HL-60 (cell line): Measurements from ENCODE around the gene AKAP7.

ENCODE experiments used
- CTCF ChIP-seq: IDR thresholded peaks from one replicate; pipeline ENCODE4 v1.5.1; 2011; ENCODE audit warnings: low read length, control low read depth, inconsistent platforms; ENCODE audit not compliant: insufficient read depth
- POLR2AphosphoS5 ChIP-seq: IDR thresholded peaks from 2 replicates; pipeline ENCODE4 v1.6.1; 2012; ENCODE audit warnings: low read depth
- REST ChIP-seq: IDR thresholded peaks from 2 replicates; pipeline ENCODE4 v1.6.1; 2012; ENCODE audit warnings: low read depth; ENCODE audit not compliant: insufficient replicate concordance
- SPI1 ChIP-seq: IDR thresholded peaks from 2 replicates; pipeline ENCODE4 v1.6.1; 2012; ENCODE audit warnings: low read depth, mild to moderate bottlenecking, borderline replicate concordance

- TF ChIP-seq CTCF (no peak), REST (no peak), POLR2AphosphoS5 (no peak), SPI1 (no peak)
Measured at GRCh38 chr6:131212024-131212423, 76.8 kb downstream of the AKAP7 start.
